Measurements from ENCODE around the gene GALR1.
"Not testable (repeated sequence)": the region's sequence is repeated elsewhere in the genome, so short reads cannot be mapped to it uniquely, and the experiment has no call there.

The GALR1 gene

DNA sequence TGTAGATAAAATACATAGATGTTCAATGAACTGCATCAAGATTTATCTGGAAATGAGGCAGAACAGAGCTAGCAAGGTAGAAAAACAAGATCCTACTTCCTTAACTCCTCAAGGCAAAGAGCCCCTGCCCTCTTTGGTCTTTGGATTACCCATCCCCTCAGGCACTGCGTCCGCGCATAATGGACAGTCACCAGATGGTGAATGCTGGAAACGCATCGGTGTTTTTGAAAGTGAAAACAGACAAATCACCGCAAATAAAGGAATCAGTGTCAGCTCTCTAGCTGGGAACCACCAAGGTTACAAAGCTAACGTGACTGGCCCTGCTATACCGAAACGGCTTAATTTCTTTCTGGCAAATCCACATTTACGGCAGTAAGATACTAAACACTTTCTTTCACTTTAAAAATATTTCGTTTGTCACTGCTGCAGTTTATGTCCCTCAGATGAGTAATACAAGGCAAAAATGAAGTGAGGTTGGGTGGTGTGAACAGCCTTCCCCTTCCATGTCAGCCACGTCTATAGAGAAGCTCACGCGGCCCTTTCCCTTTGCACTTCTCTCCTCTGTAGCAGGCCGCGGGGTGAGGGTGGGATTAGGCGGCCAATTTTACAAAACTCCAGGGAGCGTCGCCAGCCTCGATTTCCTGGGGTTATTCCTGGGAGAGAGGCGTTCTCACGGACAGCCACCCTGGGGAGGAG, 627 bp upstream of the GALR1 start:
- no peak for DNase-seq (ENCODE audit: low read depth)
- peak overlapping the region; percentile 38 for H3K4me3 ChIP-seq (ENCODE audit: low read depth, low read length)

GRCh38 chr18:77250501-77250925, 865 bp downstream of the GALR1 start:
- no peak overlapping the region for H3K4me3 ChIP-seq (ENCODE audit: low read depth, low read length)
- no peak for DNase-seq (ENCODE audit: low read depth)

DNA sequence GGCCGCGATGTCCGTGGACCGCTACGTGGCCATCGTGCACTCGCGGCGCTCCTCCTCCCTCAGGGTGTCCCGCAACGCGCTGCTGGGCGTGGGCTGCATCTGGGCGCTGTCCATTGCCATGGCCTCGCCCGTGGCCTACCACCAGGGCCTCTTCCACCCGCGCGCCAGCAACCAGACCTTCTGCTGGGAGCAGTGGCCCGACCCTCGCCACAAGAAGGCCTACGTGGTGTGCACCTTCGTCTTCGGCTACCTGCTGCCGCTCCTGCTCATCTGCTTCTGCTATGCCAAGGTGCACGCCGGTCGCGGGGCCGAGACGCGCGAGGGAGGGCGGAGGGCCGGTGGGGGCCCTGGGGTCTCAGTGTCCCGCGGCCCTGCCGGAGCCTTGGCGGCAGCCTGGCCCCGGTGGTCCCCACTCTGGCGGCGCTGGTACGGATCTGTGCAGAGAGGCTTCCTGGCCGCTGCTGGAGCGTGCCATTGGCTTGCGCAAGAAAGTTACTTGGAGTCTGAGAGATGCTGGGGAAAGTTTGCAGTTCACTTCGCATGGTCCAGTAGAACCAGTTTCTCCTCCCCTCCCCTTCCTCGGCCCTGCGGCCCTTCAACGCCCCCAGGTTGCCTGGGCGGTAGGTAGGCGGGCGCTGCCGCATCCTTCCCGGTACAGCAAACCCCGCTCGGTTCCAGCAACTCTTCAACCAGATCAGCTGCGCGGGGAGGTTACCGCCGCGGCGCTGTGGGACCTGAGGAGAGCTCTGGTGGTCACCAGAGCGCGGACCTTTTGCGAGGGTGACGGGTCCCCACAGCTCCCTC, 1.5 kb downstream of the GALR1 start:
- DNase-seq (ENCODE audit: low read depth), result no peak
- no peak overlapping the region for H3K4me3 ChIP-seq (ENCODE audit: low read depth, low read length)

DNA sequence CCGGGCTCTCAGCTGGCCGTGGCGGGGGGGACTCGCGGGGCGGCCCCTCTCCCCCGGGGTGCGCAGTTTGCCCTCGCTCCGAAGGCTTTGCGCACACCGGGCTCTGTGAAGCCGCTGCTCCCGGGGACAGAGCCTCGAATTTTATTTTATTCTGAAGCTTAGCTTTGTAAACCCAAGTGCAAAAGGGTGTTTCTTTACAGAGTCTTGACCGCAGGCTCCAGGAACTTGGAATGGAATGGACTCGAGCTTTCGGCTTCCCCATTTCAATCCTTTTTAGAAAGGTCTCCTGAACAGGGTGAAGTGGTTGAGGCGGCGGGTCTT, 2.0 kb downstream of the GALR1 start:
- DNase-seq (ENCODE audit: low read depth), result no peak
- H3K4me3 ChIP-seq (ENCODE audit: low read depth, low read length), result no peak overlapping the region

- DNase-seq (ENCODE audit: low read depth), result no peak
Observed at GRCh38 chr18:77254711-77255405, 5.2 kb downstream of the GALR1 start.

DNA sequence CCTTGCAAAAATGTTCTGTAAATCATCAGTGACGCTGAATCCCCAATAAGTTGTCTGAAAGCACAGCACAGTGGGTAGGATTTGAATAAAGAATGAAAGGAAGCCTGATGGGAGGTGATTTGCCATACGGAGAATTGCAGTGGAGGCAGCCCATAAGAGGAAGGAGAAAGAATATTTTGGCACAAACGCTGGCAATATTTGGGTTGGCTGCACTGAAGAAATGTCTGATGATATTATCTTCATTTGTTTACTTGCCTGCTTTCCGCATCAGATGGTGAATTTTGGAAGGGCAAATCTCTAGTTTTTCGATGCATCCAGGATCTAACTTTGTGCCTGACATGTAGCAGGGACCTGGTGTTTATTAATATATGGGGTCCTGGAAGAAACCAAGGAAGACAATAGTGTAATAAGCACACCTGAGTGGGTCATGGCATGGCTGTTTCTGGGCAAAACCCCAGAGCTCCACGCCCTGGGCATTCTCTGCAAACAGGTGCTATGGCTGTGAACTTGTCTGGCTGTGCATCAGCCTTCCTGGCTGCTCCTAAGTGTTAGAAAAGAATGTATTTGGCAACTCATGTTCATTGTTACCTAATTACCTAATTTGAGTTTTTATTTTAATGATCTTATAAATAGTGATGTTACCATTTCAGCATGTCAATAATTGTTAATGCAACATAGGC, 5.9 kb downstream of the GALR1 start:
- H3K4me3 ChIP-seq (ENCODE audit: low read depth, low read length), result no peak overlapping the region
- DNase-seq (ENCODE audit: low read depth), result no peak

More at GRCh38 chr18:77254711-77255405, 5.2 kb downstream of the GALR1 start:
- no peak overlapping the region for H3K4me3 ChIP-seq (ENCODE audit: low read depth, low read length)

GRCh38 chr18:77262643-77263465, 13.2 kb downstream of the GALR1 start:
- H3K4me3 ChIP-seq (ENCODE audit: low read depth, low read length), result no peak overlapping the region
- no peak for DNase-seq (ENCODE audit: low read depth)

GRCh38 chr18:77263466-77263763, 13.8 kb downstream of the GALR1 start:
- DNase-seq (ENCODE audit: low read depth), result no peak

GRCh38 chr18:77267969-77268368, 18.3 kb downstream of the GALR1 start:
- no peak for DNase-seq (ENCODE audit: low read depth)
- H3K4me3 ChIP-seq (ENCODE audit: low read depth, low read length), result no peak overlapping the region

More at GRCh38 chr18:77263466-77263763, 13.8 kb downstream of the GALR1 start:
- no peak overlapping the region for H3K4me3 ChIP-seq (ENCODE audit: low read depth, low read length)

DNA sequence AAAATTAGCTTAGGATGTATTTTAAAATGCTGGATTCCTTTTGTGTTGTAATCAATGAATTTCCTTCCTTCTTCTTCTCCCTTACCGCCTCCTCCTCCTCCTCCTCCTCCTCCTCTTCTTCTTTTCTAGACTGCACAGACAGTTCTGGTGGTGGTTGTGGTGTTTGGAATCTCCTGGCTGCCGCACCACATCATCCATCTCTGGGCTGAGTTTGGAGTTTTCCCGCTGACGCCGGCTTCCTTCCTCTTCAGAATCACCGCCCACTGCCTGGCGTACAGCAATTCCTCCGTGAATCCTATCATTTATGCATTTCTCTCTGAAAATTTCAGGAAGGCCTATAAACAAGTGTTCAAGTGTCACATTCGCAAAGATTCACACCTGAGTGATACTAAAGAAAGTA, 18.8 kb downstream of the GALR1 start:
- DNase-seq (ENCODE audit: low read depth), result no peak
- H3K4me3 ChIP-seq (ENCODE audit: low read depth, low read length), result no peak overlapping the region

GRCh38 chr18:77271576-77272481, 22.2 kb downstream of the GALR1 start:
- no peak overlapping the region for H3K4me3 ChIP-seq (ENCODE audit: low read depth, low read length)
- peak; percentile 9 for DNase-seq (ENCODE audit: low read depth)

- H3K4me3 ChIP-seq (ENCODE audit: low read depth, low read length); DNase-seq (ENCODE audit: low read depth): not testable (repeated sequence)
Observed at GRCh38 chr18:77290841-77291240, 41.2 kb downstream of the GALR1 start.

GRCh38 chr18:77298172-77298571, 48.5 kb downstream of the GALR1 start:
- H3K4me3 ChIP-seq (ENCODE audit: low read depth, low read length), result no peak overlapping the region
- DNase-seq (ENCODE audit: low read depth), result no peak

DNA sequence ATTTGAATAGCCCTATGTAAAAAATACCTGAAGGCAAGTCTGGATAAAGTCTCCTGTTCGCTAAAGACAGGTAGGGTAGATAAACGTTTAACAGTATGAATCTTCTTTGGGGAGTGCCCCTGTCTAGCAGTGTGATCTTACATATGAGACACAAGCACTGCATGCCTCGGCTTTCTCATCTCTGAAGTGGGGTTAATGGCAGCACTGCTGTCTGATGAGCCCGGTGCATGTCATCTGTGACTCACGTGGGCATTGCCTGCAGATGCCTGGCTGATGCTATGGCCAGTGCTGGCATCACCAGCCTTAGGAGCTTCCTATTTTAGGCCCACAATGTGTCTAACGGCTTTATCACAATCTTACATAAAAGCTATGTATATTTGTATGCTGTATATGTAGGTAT, 50.1 kb downstream of the GALR1 start:
- DNase-seq (ENCODE audit: low read depth), result no peak
- no peak overlapping the region for H3K4me3 ChIP-seq (ENCODE audit: low read depth, low read length)

DNA sequence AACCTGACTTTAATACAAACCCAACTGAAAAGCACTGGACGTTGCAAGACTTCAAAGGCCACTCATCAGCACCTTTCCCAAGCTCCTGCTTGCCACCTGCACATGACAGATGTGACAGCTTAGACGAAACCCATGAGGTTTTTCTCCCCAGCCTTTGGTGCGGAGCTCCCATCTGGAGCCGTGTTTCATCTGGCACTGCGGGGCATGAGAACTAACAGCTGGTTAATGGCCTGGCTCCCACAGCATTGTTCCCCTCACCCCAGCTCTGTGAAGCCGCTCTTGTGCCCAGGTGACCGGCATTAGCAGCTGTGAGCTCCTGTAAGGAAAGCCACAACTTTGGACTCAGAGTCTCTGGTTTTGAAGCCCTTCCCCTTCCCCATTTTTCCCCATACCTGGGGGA, 50.9 kb downstream of the GALR1 start:
- H3K4me3 ChIP-seq (ENCODE audit: low read depth, low read length), result no peak overlapping the region
- no peak for DNase-seq (ENCODE audit: low read depth)

- H3K4me3 ChIP-seq (ENCODE audit: low read depth, low read length), result no peak overlapping the region
- DNase-seq (ENCODE audit: low read depth), result no peak
Observed at GRCh38 chr18:77304268-77304667, 54.6 kb downstream of the GALR1 start.

GRCh38 chr18:77305676-77306075, 56.0 kb downstream of the GALR1 start:
- DNase-seq (ENCODE audit: low read depth), result no peak
- H3K4me3 ChIP-seq (ENCODE audit: low read depth, low read length), result no peak overlapping the region

- H3K4me3 ChIP-seq (ENCODE audit: low read depth, low read length), result no peak overlapping the region
- no peak for DNase-seq (ENCODE audit: low read depth)
Observed at GRCh38 chr18:77308216-77308615, 58.6 kb downstream of the GALR1 start.
